ENCODE data around the gene S1PR4. TPM values are rescaled to one million over a fixed set of nuclear protein-coding genes. Genes with fewer than 3 reads are reported as not detected.

Gene S1PR4
- polyA plus RNA-seq, 1 of the 3 experiments (the other 2 are of a cell fraction) = not detected

DNA sequence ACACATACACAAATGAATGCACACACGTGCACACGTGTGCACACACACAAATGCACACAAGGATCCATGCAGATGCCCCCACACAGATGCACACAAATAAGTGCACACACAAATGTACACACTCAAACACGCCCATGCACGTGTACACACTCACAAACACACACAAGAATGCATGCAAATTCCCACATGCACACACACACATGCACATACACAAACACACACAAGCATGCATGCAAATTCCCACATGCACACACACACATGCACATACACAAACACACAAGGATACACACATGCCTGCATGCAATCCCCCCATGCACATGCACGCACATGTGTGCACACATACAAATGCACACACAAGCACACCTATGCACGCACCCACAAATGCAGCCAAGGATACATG is 29.5 kb upstream of the S1PR4 start:
- H3K9ac ChIP-seq = no peak overlapping the region
- no peaks in the 10 kb centered on the region for H4K20me1 ChIP-seq (ENCODE audit: insufficient read depth)
- no peaks in the 10 kb centered on the region for H3K9me2 ChIP-seq
- H3K27ac ChIP-seq (ENCODE audit: low read depth in 2 of 2, low read length in 1 of 2) = no peak overlapping the region
- WGBS (ENCODE audit: low lambda C conversion rate) = 96% methylated on average over 6 of the region's 6 CpGs
- CTCF ChIA-PET = interaction anchor here (0.8 kb wide), 1 partner anchor 19 kb away, joined by 3 read pairs; no protein-coding TSS in a partner anchor
- no peak for TF ChIP-seq NRF1 (IDR thresholded peaks at IDR 0.05; ENCODE audit: low read depth, low read length)
- TF ChIP-seq EP300 (IDR thresholded peaks at IDR 0.05; ENCODE audit: borderline replicate concordance in 1 of 2, low read depth in 1 of 2, low read length in 1 of 2) = no peak
- no peak for TF ChIP-seq SIN3A (IDR thresholded peaks at IDR 0.05; ENCODE audit: borderline replicate concordance, low read depth, low read length)
- no peak for TF ChIP-seq SMC3 (IDR thresholded peaks at IDR 0.05; ENCODE audit: low read depth, low read length)
- no peak for TF ChIP-seq GATA2 (CRISPR knock-in tag; IDR thresholded peaks at IDR 0.05)
- TF ChIP-seq CHD2 (IDR thresholded peaks at IDR 0.05; ENCODE audit: low read length, partially characterized antibody) = no peak
- TF ChIP-seq MAX (IDR thresholded peaks at IDR 0.05; ENCODE audit: low read depth) = no peak
- no peak for TF ChIP-seq JUND (IDR thresholded peaks at IDR 0.05)
- no peak for TF ChIP-seq TAF1 (IDR thresholded peaks at IDR 0.05; ENCODE audit: borderline replicate concordance, low read depth, low read length)
- TF ChIP-seq RXRA (IDR thresholded peaks at IDR 0.05; ENCODE audit: borderline replicate concordance, low read depth) = no peak
- TF ChIP-seq PBX3 (IDR thresholded peaks at IDR 0.05) = no peak
- no peak for TF ChIP-seq IRF3 (IDR thresholded peaks at IDR 0.05; ENCODE audit: low read depth, low read length)
- no peak for TF ChIP-seq FOXM1 (IDR thresholded peaks at IDR 0.05; ENCODE audit: low read depth)
- no peak for TF ChIP-seq NFIC (IDR thresholded peaks at IDR 0.05; ENCODE audit: borderline replicate concordance)
- TF ChIP-seq ELF1 (IDR thresholded peaks at IDR 0.05) = no peak
- TF ChIP-seq FOXJ3 (CRISPR knock-in tag; IDR thresholded peaks at IDR 0.05) = no peak
- no peak for TF ChIP-seq USF2 (IDR thresholded peaks at IDR 0.05; ENCODE audit: borderline replicate concordance, low read depth, low read length)
- TF ChIP-seq MXI1 (IDR thresholded peaks at IDR 0.05; ENCODE audit: low read depth, low read length) = no peak
- no peak for TF ChIP-seq RAD21 (IDR thresholded peaks at IDR 0.05; ENCODE audit: low read length)
- TF ChIP-seq FOSL2 (IDR thresholded peaks at IDR 0.05; ENCODE audit: borderline replicate concordance, low read depth) = no peak
- H3K27me3 ChIP-seq (ENCODE audit: insufficient read depth) = no peaks in the 10 kb centered on the region
- no peak overlapping the region for H2AFZ ChIP-seq (ENCODE audit: low read depth)
- no peaks in the 10 kb centered on the region for H3K79me2 ChIP-seq (ENCODE audit: insufficient read depth)
- no peak overlapping the region for H3K4me2 ChIP-seq
- POLR2A ChIA-PET = no interaction called here
- H3F3A ChIP-seq (replicated peaks; ENCODE audit: insufficient read depth) = no peaks in the 10 kb centered on the region
- H3K9me3 ChIP-seq = no peaks in the 10 kb centered on the region
- no peaks in the 10 kb centered on the region for H3K4me1 ChIP-seq (ENCODE audit: control insufficient read depth in 1 of 2, insufficient read depth in 2 of 2, low read depth in 1 of 2, low read length in 1 of 2)
- no peak for DNase-seq
- H3K36me3 ChIP-seq (replicated peaks in 1 of 2; ENCODE audit: control insufficient read depth in 1 of 2, insufficient read depth in 2 of 2, low read length in 1 of 2) = no peaks in the 10 kb centered on the region
- H3K4me3 ChIP-seq (ENCODE audit: low read depth in 2 of 2, low read length in 1 of 2) = no peak overlapping the region
